Sigmoid colon (tissue), 7 donors: ENCODE measurements around the gene FOXR1. TPM values are rescaled to one million over a fixed set of nuclear protein-coding genes. Genes with fewer than 3 reads are reported as not detected.

ENCODE experiments used
- DNase-seq: peaks from one replicate; pipeline ENCODE4 v3.0.0-alpha.2; 2019
- H3K27ac ChIP-seq, 4 donors: fragments of 200-600 bp; sonication (generic); one replicate each; pipeline ENCODE4 v1.5.1; 2016 to 2019; ENCODE audit warnings: mild to moderate bottlenecking in 1 of 4
- H3K27me3 ChIP-seq, 3 donors: fragments of 200-600 bp; sonication (generic); one replicate each; pipeline ENCODE4 v1.5.1; 2019; ENCODE audit warnings: mild to moderate bottlenecking in 1 of 3
- H3K36me3 ChIP-seq, 4 donors: fragments of 200-600 bp; sonication (generic); one replicate each; pipeline ENCODE4 v1.5.1; 2016 to 2019
- H3K4me1 ChIP-seq, 4 donors: fragments of 200-600 bp; sonication (generic); one replicate each; pipeline ENCODE4 v1.5.1; 2017 to 2019
- H3K4me3 ChIP-seq, 4 donors: fragments of 200-600 bp; sonication (generic); one replicate each; pipeline ENCODE4 v1.5.1; 2017 to 2019; ENCODE audit warnings: mild to moderate bottlenecking in 2 of 4, moderate library complexity in 1 of 4
- H3K9me3 ChIP-seq, 4 donors: fragments of 200-600 bp in 3 of 4; sonication (generic) in 3 of 4; one replicate each; pipeline versions ENCODE4 v1.5.1 to v1.6.1; 2013 to 2019
- CTCF ChIP-seq, 4 experiments: fragments of 450-650 bp in 3 of 4; fragments of 200-600 bp in 1 of 4; IDR thresholded peaks; one replicate each; pipeline ENCODE4 v1.5.1; 2016 to 2019; ENCODE audit warnings: antibody characterized with exemption in 4 of 4, mild to moderate bottlenecking in 3 of 4, moderate library complexity in 2 of 4
- EP300 ChIP-seq, 4 donors: sonication (generic); formaldehyde crosslinking; IDR thresholded peaks; one replicate each; pipeline ENCODE4 v1.6.1; 2017; ENCODE audit warnings: antibody characterized with exemption in 4 of 4
- POLR2A ChIP-seq, 2 donors: fragments of 450-650 bp; IDR thresholded peaks; one replicate each; pipeline ENCODE4 v1.6.1; 2016; ENCODE audit warnings: antibody characterized with exemption in 2 of 2, mild to moderate bottlenecking in 2 of 2, moderate library complexity in 2 of 2
- POLR2AphosphoS5 ChIP-seq, 4 donors: sonication (generic); formaldehyde crosslinking; IDR thresholded peaks; one replicate each; pipeline ENCODE4 v1.6.1; 2017; ENCODE audit warnings: antibody characterized with exemption in 4 of 4
- WGBS, 2 donors: extraction: QIAGEN DNeasy Blood & Tissue Kit; methylation state at CpG; one replicate each; pipeline ENCODE4 v1.1.7; 2013; 5-methylcytosine and 5-hydroxymethylcytosine counted together
- intact Hi-C: fragments of 100-400 bp; cut with DNase I; formaldehyde crosslinking; loops from one replicate; pipeline ENCODE4 v1.15.1; 2023
- polyA plus RNA-seq, 3 donors: library from polyadenylated mRNA; stranded (reverse); fragments of 200-250 nt; gene quantifications; one replicate each; pipeline ENCODE4 v1.2.3, GENCODE V29; 2013
- total RNA-seq, 4 donors: library from RNA; depleted of rRNA; stranded (reverse); fragments of >200 nt; gene quantifications; one replicate each; pipeline ENCODE4 v1.1.0, GENCODE V29; 2016
- donor health status: healthy with polysubstance abuse.
- donor health status: Bipolar disorder and iron deficiency.
- donor health status: healthy.

The FOXR1 gene
- total and polyA plus RNA-seq, 7 donors: not detected

DNA sequence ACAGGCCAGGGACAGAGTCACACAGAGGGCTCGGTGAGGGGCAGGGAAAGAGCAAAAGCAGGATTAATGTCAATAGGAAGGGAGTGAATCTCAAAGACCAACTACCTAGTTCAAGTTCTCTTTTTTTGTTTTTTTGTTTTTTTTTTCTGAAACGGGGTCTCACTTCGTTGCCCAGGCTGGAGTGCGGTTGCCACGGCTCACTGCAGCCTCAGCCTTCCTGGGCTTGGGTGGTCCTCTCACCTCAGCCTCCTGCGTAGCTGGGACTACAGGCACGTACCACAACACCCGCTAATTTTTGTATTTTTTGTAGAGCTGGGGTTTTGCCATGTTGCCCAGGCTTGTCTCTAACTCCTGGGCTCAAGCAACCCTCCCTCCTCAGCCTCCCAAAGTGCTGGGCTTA is 36.2 kb upstream of the FOXR1 start:
- no peak for DNase-seq

DNA sequence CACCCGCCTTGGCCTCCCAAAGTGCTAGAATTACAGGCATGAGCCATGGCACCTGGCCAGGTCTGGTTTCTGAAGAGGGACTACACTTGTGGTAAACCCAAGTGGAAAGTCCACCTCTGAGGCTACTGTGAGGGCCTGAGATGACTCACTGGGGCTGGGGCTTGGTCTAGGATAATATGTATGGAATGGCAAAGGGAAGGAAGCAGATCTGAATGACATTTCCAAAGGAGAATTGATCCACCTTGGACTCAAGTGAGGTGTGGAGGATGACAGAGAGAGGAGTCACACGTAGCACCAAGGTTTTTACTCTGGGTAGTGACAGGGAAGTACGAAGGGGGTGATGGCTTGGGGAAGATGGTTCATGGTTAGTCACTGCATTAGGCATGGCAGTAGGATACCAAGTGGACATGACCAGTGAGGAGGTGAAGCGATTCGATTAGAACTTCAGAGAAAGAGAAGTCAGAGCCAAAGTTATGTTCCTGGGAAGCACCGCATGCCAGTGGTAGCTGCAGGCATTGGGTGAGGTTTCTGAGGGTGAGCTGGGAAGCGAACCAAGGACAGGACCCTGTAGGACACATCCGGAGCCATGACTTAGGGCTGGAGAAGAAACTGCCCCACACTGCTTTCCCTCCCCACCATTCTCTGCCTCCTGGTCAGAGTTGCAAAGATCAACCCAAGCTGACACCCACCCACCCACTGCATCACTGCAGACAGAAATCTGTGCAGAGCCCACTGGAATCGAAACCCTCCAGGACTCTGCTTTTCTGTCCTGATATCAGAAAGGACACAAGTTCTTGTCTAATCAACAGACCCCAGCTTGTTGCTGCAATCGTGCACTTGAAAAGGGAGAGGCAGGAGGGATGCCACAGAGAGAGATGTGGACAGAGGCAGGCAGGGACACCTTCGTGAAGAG is 32.8 kb upstream of the FOXR1 start:
- no peaks in the 10 kb centered on the region for H3K36me3 ChIP-seq
- no peak overlapping the region for H3K4me3 ChIP-seq
- no peaks in the 10 kb centered on the region for H3K9me3 ChIP-seq
- TF ChIP-seq EP300 (IDR thresholded peaks at IDR 0.05) (no peak), CTCF (IDR thresholded peaks at IDR 0.05) (no peak), POLR2AphosphoS5 (IDR thresholded peaks at IDR 0.05) (no peak), POLR2A (IDR thresholded peaks at IDR 0.05) (no peak)
- no peaks in the 10 kb centered on the region for H3K27me3 ChIP-seq
- no peak for DNase-seq
- intact Hi-C loops: loop anchor here (2.0 kb wide), 1 partner anchor 16 kb away; no protein-coding TSS in a partner anchor
- no peak overlapping the region for H3K27ac ChIP-seq
- H3K4me1 ChIP-seq: peaks cover 0 to 5% (median 4%) of the 10 kb centered on the region in 4 donors
- 70 to 85% methylated on average over 11 of the region's 11 CpGs for WGBS, 2 donors

More for the DNA sequence above, 36.2 kb upstream of the FOXR1 start:
- no peaks in the 10 kb centered on the region for H3K27me3 ChIP-seq
- no peak overlapping the region for H3K27ac ChIP-seq
- TF ChIP-seq POLR2A (IDR thresholded peaks at IDR 0.05): no peak
- TF ChIP-seq EP300 (IDR thresholded peaks at IDR 0.05): no peak
- no peak for TF ChIP-seq CTCF (IDR thresholded peaks at IDR 0.05)
- TF ChIP-seq POLR2AphosphoS5 (IDR thresholded peaks at IDR 0.05): no peak
- WGBS, 2 donors: 72 to 78% methylated on average over 8 of the region's 8 CpGs
- H3K4me3 ChIP-seq: no peak overlapping the region
- intact Hi-C loops: no loop called here
- no peaks in the 10 kb centered on the region for H3K9me3 ChIP-seq
- no peaks in the 10 kb centered on the region for H3K36me3 ChIP-seq
- H3K4me1 ChIP-seq: peaks cover 0 to 21% (median 19%) of the 10 kb centered on the region in 4 donors

DNA sequence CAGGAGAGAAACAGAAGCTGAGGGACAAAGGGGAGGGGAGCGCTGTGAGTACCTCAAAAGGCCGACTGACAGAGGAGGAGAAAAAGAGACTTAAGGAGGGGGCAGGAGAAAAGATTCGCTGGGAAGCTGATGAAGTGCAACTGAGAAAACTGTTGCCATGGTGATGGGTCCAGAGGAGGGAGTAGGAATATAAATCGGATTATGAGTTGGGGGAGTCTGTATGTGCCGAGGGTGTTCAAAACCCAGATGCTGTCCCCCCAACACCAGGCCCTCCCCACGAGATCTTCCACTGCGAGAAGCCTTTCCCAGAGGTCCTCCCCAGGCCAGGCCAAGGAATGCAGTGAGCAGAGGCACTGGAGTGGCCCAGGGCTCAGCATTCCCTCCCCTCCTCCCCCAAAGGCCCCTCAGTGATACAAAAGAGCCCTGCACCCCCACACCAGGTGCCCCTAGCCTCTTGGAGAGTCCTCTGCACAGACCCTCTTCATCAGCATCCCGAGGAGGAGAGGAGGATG is 32.1 kb upstream of the FOXR1 start:
- WGBS, 2 donors: 70% methylated on average over 8 of the region's 8 CpGs
- no peaks in the 10 kb centered on the region for H3K27me3 ChIP-seq
- intact Hi-C loops: loop anchor here (2.0 kb wide), 1 partner anchor 15 kb away; no protein-coding TSS in a partner anchor
- no peaks in the 10 kb centered on the region for H3K36me3 ChIP-seq
- TF ChIP-seq POLR2A (IDR thresholded peaks at IDR 0.05): no peak
- no peak for TF ChIP-seq CTCF (IDR thresholded peaks at IDR 0.05)
- TF ChIP-seq POLR2AphosphoS5 (IDR thresholded peaks at IDR 0.05): no peak
- TF ChIP-seq EP300 (IDR thresholded peaks at IDR 0.05): no peak
- no peak overlapping the region for H3K4me3 ChIP-seq
- no peaks in the 10 kb centered on the region for H3K9me3 ChIP-seq
- no peak for DNase-seq
- no peaks in the 10 kb centered on the region for H3K4me1 ChIP-seq
- H3K27ac ChIP-seq: no peak overlapping the region

DNA sequence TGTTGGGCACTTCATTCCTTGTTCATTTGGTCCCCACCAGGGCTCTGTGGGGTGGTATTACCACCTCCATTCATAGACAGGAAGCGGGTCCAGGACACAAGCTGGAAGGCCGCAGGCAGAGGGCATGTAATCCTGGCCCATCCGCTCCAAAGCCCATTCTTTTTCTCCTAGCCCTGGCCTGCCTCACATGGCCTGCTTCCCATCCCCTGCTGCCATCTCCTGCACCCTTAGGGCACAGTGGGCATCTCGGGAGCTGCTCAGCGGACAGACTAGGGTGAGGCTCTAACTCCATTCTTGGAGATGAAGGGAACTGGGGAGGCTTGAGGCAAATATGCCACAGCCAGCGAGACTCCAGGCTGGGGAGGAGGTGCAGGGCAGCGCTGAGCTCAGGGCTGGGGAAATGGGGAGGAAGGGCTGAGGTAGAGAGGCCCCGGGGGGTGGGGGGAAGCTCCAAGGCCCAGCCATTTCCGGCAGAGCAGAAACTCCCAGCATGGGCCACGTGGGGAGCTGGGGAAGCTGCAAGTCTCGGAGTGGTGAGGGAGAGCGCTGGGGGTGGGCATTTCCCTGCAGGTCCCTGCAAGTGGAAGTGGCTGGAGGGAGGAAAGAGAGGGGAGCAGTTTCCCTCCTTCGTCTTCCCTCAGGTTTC is 31.5 kb upstream of the FOXR1 start:
- WGBS, 2 donors: 40 to 56% methylated on average over 13 of the region's 13 CpGs
- no peaks in the 10 kb centered on the region for H3K36me3 ChIP-seq
- no peak overlapping the region for H3K27ac ChIP-seq
- DNase-seq: peak; percentile 67
- no peak for TF ChIP-seq EP300 (IDR thresholded peaks at IDR 0.05)
- no peak for TF ChIP-seq POLR2AphosphoS5 (IDR thresholded peaks at IDR 0.05)
- no peaks in the 10 kb centered on the region for H3K9me3 ChIP-seq
- no peak overlapping the region for H3K4me3 ChIP-seq
- H3K4me1 ChIP-seq: no peaks in the 10 kb centered on the region
- intact Hi-C loops: loop anchor here (2.0 kb wide), 1 partner anchor 15 kb away; no protein-coding TSS in a partner anchor
- H3K27me3 ChIP-seq: no peaks in the 10 kb centered on the region

GRCh38 chr11:118947091-118947490 is 24.5 kb upstream of the FOXR1 start:
- no peaks in the 10 kb centered on the region for H3K4me1 ChIP-seq

More at GRCh38 chr11:118947091-118947490, 24.5 kb upstream of the FOXR1 start:
- Histone ChIP-seq H3K27ac (no peak overlapping the region), H3K36me3 (no peaks in the 10 kb centered on the region), H3K27me3 (no peaks in the 10 kb centered on the region), H3K9me3 (no peaks in the 10 kb centered on the region), H3K4me3 (no peak overlapping the region)
- DNase-seq: no peak
- TF ChIP-seq POLR2A (IDR thresholded peaks at IDR 0.05) (no peak), EP300 (IDR thresholded peaks at IDR 0.05) (no peak), POLR2AphosphoS5 (IDR thresholded peaks at IDR 0.05) (no peak)
- intact Hi-C loops: no loop called here
- 12 to 34% methylated on average over 2 of the region's 2 CpGs for WGBS, 2 donors
